GM19324 (cell line): Measurements from ENCODE around the gene RNF2.
A peak's percentile ranks its signal among the peaks of the same experiment; 100 is the strongest.
"Not testable (repeated sequence)": the region's sequence is repeated elsewhere in the genome, so short reads cannot be mapped to it uniquely, and the experiment has no call there.

Experiments
- ATAC-seq: cut with Tn5 transposase; IDR thresholded peaks from one replicate; pipeline ENCODE4 v1.9.1; 2021; ENCODE audit warnings: mild to moderate bottlenecking, moderate library complexity; ENCODE audit not compliant: unreplicated experiment, low FRiP score

Gene RNF2

DNA sequence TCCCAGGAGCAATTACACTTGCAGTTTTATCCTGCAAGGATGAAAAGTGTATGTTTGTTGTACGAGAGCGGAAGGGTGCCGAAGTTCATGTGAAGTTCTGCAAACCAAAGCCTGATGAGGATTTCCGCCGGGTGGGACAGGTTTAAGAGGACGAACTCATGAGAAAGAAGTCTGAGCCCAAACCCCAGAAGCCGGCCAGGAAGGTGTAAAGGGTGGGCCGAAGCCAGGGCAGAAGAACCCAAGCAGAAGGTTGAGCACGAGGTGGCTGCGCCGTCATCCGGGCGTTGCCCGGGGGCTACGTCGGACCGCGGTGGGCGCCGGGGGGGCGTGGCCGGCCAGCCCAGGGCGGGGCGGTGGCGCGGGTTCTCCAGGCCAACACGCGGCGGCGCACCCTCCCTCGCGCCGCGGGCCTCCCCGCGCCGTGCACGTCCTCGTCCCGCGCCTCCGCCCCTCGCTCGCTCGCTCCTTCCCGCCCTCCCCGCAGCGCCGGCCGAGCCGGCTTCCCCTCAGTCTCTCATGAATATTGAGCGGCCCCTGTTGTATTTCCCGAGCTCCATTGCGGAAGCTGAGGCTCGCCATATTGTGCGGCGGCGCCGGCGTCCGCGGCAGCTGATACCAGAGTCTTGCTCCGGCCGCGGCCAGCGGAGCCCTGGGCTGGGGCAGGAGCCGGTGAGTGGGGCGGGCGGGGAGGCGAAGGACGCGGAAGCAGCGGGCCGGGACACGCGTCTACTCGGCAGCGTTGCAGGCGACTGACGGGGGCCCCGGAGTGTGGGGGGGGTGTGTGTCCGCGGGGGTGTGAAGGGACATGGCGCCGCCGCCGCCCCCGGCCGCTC is at the start of gene RNF2:
TSS of gene RNF2 (plus strand) at position 578 of the 833 bp plus-strand sequence. CDS start 41,996 bp downstream, outside the sequence.
- ATAC-seq: peak; percentile 95

DNA sequence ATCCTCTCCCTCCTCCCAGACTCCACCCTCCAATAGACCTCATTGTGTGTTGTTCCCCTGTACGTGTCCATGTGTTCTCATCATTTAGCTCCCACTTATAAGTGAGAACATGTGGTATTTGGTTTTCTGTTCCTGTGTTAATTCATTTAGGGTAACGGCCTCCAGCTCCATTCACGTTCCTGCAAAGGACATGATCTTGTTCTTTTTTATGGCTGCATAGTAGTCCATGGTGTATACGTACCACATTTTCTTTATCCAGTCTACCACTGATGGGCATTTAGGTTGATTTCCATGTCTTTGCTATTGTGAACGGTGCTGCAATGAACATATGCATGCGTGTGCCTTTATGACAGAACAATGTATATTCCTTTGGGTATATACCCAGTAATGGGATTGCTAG is 45.4 kb upstream of the RNF2 start:
- not testable (repeated sequence) for ATAC-seq

DNA sequence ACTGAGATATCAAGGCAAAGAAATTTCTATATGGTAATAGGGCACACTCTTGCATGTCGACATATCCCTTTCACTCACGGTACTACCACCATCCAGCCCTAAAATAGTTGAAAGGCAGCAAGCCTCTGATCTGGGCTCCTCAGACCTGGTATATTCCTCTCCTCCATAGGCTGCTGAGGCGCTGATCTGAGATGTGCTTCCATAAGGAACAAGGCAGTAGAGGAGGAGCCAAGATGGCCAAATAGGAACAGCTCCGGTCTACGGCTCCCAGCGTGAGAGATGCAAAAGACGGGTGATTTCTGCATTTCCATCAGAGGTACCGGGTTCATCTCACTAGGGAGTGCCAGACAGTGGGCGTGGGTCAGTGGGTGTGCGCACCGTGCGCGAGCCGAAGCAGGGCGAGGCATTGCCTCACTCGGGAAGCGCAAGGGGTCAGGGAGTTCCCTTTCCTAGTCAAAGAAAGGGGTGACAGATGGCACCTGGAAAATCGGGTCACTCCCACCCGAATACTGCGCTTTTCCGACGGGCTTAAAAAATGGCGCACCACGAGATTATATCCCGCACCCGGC is 44.0 kb upstream of the RNF2 start:
- not testable (repeated sequence) for ATAC-seq

DNA sequence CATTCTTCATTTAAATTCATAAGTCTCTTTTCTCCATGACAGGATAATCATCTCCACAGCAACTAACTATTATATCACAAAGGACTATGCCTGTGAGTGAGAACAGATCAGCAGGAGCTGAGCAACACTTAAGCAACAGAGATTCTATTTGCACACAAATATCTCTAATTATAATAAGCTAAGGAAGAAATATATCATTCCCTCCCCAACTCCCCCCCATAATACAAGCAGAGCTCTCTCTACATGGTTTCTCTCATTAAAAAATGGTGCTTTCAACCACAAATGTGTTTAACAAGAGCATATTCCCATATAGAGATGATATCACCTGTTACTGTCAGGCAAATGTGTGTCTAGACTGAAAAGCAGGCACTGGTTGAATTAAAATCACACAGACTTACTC is 36.5 kb upstream of the RNF2 start:
- ATAC-seq: no peak

DNA sequence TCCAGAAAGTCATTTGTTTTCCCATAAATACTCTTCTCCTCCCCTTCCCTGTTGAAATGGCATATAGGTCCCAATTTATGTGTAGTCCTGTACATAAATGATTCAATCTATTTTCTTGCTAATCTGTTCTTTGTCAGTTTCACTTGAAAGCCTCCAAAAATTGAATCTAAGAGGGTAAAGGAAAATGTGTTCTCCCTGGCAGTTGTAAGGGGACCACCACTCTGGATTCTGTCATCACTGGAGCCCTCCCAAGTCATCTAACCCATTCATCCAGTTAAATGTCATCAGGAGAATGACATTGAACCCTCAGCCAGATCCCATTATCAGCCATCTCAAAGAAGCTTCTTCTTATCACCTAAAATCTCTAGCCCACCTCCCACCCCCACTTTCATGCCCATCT is 35.0 kb upstream of the RNF2 start:
- ATAC-seq: no peak

- ATAC-seq: no peak
Observed at GRCh38 chr1:185014941-185015340, 30.4 kb upstream of the RNF2 start.

- ATAC-seq: no peak
Observed at GRCh38 chr1:185015631-185016030, 29.7 kb upstream of the RNF2 start.

DNA sequence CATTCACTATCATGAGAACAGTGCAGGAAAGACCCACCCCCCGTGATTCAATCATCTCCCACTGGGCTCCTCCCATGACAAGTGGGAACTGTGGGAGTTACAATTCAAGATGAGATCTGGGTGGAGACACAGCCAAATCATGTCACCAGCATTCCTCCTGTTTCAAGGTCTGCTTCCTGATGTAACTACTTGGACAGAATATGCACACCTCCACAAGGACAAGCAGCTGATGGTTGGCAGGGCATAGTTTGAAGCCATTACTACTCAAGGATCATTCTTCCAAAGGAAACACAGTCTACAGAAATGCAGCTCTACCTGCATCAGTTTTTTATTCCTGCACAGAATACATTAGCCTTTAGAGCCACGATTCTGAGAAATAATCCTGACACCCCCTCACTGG is 28.5 kb upstream of the RNF2 start:
- ATAC-seq: no peak

DNA sequence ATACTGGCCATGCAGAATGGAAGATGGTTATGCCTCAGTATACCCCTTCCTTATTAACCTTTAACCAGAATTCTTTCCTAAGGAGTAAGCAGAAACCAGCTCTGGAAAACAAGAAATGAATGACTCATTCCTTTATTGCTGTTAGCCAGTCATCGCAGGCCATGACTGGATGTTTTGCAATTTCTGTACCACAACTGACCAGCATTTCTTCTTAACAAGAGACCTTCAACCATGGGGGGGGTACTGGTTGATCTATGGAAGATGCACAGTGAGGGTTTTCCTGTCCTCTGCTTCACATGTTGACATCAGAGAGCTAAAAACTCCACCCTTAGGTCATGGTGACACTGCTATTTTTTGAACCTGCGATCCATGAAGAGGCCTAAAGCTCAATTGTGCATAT is 28.0 kb upstream of the RNF2 start:
- no peak for ATAC-seq

DNA sequence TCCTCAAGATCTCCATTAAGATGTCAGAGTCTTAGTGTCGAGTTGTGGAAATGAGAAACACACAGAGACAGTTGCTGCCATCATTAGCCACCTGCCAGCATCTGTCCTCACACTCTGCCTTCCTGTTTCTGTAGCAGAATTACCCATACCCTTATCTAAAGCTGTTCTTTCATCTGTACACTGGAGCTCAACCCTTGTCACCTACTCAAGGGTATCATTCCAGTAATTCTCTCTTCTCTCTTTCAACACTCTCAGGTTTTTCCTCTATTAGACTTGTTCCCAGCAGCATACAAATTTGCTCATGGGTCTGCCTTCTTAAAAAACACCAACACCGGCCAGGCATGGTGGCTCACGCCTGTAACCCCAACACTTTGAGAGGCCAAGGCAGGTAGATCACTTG is 27.4 kb upstream of the RNF2 start:
- ATAC-seq: no peak

- ATAC-seq: no peak
Observed at GRCh38 chr1:185027252-185027882, 18.0 kb upstream of the RNF2 start.

DNA sequence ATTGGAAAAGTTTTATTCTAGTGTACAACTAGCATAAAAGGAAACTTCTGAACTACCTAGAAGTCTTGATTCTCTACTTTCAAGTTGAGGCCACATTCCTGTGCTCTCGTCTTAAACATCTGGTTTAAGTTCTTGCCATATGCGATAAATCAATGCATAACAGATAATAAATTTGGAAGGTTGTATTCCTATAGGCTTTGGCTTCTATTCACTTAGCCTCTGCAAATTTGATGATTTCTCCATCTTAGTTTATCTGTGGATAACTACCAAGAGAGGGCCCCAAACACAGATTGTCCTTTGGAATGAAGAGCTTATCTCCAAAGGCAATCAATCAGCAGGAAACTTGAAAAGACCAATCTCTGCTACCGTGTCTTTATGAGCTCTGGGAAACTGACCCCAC is 11.7 kb upstream of the RNF2 start:
- ATAC-seq: no peak

- no peak for ATAC-seq
Observed at GRCh38 chr1:185035258-185035657, 10.1 kb upstream of the RNF2 start.

- no peak for ATAC-seq
Observed at GRCh38 chr1:185038813-185039376, 6.5 kb upstream of the RNF2 start.

DNA sequence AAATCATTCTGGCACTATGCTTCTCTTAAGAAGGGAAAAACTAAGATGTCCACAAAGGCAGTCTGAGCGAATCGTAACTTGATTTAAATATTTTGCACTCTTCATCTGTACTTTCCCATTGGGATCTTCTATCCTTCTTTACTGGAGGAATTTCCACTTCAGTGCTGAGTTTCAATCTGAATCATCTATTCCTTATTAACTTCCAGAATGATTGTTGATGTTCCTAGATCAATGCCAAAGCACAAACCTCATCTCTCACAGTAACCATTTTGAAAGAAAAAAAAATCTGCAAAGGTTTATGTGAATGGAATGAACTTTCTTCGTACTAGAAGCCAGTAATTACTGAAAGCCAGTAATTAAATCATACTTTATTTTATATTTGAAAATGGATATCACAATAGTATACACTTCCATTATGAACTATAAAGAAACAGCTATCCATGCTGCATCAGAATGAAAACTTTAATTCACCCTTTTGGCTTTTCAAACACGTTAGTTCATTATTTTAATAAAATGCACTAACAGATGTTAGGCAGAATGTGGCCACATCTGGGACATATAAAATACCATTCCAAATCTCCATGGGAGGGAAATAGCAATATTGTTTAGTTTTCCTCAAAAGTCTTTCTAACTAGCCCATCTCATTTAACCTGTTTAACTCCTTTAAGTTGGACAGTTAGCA is 5.5 kb upstream of the RNF2 start:
- ATAC-seq: no peak

- ATAC-seq: no peak
Observed at GRCh38 chr1:185040408-185040735, 5.0 kb upstream of the RNF2 start.

DNA sequence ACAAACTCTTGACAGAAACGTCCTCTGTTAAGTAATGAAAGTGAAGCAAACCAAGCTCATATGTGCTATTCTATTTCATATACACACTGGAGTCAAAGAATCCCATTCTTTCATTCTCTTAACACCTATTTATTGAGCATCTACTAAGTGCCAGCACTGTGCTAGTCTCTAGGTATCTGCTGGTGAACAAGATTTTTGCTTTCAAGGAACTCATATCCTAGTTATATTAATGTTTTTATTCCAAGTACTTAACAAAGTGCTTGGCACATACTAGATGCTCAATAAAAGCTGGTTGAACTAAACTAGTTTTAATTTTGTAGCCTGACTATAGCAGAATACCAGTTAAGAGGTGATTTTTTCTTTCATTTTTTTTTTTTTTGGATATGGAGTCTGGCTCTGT is 3.6 kb upstream of the RNF2 start:
- no peak for ATAC-seq

DNA sequence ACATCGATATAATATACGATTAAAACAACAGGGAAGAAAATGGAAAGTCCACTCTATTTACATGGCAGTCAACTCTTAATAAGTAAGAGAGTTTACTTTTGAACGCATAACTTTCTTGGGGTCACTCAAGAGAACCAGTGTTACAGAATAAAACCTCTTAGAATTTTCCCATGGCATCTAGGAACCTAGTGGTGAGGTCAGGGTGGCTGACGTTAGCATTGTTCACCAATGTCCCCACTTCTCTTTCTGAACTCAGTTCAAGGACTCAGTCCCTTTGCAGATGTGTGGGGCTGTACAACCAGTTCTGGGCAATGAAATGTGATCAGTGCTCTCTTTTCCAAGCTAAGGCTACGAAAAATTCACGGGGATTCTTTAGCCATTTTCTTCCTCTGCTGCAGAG is 2.6 kb upstream of the RNF2 start:
- ATAC-seq: no peak

GRCh38 chr1:185044387-185044786 is 971 bp upstream of the RNF2 start:
- ATAC-seq: no peak

GRCh38 chr1:185045814-185046492 is 595 bp downstream of the RNF2 start:
- ATAC-seq: no peak
